KOPT-K1 (cell line): ENCODE results near the gene ATP8B3.
"Not testable (repeated sequence)": the region's sequence is repeated elsewhere in the genome, so short reads cannot be mapped to it uniquely, and the experiment has no call there.

Experiments used
- H3K27ac ChIP-seq: fragments of 200-600 bp; sonication (generic); 2 replicates; pipeline ENCODE4 v1.5.1; 2016; ENCODE audit warnings: antibody characterized with exemption, mild to moderate bottlenecking, low read depth, low read length; ENCODE audit not compliant: poor library complexity, severe bottlenecking
- H3K36me3 ChIP-seq: fragments of 200-600 bp; sonication (generic); 2 replicates; pipeline ENCODE4 v1.5.1; 2017; ENCODE audit warnings: antibody characterized with exemption, mild to moderate bottlenecking, low read length, moderate library complexity; ENCODE audit not compliant: insufficient read depth
- H3K9me3 ChIP-seq: fragments of 200-600 bp; sonication (generic); 2 replicates; pipeline ENCODE4 v1.5.1; 2017; ENCODE audit warnings: antibody characterized with exemption, low read length, mild to moderate bottlenecking; ENCODE audit not compliant: insufficient read depth, poor library complexity, severe bottlenecking

The ATP8B3 gene

DNA sequence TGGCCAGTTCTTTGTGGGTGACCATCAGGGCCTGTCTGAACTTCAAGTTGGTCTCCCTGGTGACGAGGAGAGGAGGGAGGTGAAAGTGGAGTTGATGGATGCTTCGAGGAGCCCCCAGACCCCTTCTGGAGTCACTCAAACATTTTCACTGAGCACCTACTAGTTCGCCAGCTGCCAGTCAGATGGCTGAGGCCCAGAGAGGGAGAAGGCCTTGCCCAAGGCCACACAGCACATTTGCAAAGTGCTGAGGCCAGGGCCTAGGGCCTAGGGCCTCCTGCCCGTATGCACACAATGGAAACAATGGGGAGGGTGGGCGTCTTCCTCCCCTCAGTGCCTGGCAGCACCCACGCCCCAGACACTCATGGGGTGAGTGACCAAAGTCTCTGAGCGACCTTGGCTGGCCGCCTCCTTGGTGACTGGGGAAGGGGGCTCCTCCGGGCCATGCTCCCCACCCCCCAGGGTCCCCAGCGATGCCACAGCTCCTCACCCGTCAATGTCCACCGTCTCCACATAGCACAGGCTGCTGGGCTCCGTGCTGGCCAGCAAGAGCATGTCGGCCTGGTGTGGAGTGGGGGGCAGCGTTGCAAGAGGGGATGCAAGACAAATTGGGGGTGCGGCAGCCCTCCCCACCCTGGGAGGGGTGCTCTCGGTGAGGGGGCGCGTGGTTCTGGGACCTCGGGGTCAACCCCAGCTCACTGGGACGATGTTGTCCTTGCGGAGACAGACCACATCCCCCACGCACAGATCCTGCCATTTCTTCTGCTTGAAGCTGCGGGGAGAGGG is 6.5 kb downstream of the ATP8B3 start:
- H3K27ac ChIP-seq = no peak overlapping the region
- no peaks in the 10 kb centered on the region for H3K9me3 ChIP-seq
- H3K36me3 ChIP-seq = peaks cover 59% of the 10 kb centered on the region

DNA sequence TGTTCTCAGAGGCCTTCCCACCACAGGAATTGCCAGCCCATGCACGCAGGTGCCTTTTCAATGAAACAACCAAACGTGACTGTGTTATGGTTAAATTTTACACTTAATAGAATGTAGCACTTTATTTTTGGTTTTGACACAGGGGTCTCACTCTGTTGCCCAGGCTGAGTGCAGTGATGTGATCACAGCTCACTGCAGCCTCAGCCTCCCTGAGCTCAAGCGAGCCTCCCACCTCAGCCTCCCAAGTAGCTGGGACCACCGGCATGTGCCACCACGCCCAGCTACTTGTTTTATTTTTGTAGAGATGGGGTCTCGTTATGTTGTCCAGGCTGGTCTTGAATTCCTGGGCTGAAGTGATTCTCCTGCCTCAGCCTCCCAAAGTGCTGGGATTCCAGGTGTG is 7.2 kb downstream of the ATP8B3 start:
- Histone ChIP-seq H3K36me3 (peaks cover 66% of the 10 kb centered on the region), H3K27ac (no peak overlapping the region), H3K9me3 (no peaks in the 10 kb centered on the region)

DNA sequence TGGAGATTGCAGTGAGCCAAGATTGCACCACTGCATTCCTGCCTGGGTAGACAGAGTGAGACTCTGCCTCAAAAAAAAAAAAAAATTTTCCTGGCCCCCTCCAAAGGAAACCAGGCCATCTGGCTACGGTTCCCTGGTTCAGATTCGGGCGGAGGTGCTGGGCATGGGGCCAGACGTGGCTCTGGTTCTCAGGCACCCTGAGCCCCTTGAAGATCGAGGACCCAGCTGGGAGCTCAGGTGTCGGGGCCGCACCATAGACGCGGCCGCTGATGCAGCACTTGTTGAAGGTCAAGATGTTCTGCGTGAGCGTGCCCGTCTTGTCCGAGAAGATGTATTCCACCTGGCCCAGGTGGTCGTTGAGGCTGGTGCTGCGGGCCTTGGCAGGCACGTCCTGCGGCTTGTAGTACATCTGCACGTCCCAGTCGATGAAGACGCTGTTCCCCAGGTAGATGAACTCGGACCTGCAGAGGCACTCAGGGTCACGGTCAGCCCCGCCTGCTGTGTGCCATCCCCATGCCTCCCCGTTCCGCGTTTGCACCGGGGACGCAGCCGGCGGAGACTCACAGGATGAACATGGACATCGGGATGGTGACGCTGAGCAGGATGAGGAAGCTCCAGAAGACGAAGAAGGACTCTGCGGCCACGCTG is 12.3 kb downstream of the ATP8B3 start:
- Histone ChIP-seq H3K9me3 (no peaks in the 10 kb centered on the region), H3K27ac (no peak overlapping the region), H3K36me3 (peaks cover 41% of the 10 kb centered on the region)

DNA sequence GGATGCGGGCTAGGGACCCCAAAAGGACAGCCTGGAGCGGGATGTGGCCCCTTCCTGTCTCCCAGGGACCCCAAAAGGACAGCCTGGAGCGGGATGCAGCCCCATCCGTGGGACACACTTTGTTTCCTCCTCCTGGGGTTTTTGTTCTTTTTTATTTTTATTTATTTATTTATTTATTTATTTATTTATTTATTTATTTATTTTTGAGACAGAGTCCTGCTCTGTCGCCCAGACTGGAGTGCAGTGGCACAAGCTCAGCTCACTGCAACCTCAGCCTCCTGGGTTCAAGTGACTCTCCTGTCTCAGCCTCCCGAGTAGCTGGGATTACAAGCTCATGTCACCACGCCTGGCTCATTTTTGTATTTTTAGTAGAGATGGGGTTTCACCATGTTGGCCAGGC is 14.8 kb downstream of the ATP8B3 start:
- H3K9me3 ChIP-seq, H3K27ac ChIP-seq: not testable (repeated sequence)
- H3K36me3 ChIP-seq = peaks cover 20% of the 10 kb centered on the region; the same call in 1 of the 2 replicates

DNA sequence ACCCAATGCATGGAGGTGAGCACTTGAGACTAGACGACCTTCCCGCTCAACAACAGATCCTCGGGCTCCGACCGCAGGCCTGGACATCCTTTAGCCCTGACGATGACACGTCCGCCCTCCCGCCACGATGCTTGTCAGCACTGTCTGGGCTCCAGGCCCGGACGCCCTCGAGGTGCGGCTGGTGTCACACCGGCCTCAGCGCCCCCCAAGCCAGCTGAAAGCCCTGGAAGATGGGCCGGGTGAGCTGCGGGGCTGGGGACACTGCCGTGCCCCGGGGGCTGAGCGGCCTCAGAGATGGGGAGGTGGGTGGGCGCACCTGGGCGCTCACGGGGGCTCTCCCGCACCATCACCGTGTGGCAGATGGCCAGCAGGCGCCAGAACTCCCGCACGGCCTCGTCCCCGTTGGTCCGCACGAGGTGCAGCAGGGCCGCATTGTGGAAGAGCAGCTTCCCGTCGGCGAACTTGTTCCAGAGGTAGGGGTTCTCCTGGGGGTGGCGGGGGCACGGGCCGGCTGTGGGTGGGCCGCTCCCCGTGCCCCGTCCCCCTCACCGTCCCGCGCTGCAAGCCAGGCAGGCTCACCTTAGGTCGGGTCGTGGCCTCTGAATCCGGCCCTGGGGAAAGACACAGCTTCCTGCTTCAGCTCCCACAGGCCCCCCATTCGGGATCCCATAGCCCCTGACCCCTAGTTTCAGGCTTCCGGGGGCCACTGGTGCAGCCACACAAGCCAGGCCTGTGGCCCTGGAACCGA is 15.5 kb downstream of the ATP8B3 start:
- Histone ChIP-seq H3K27ac (no peak overlapping the region), H3K9me3 (no peaks in the 10 kb centered on the region), H3K36me3 (peaks cover 20% of the 10 kb centered on the region; the same call in 1 of the 2 replicates)

DNA sequence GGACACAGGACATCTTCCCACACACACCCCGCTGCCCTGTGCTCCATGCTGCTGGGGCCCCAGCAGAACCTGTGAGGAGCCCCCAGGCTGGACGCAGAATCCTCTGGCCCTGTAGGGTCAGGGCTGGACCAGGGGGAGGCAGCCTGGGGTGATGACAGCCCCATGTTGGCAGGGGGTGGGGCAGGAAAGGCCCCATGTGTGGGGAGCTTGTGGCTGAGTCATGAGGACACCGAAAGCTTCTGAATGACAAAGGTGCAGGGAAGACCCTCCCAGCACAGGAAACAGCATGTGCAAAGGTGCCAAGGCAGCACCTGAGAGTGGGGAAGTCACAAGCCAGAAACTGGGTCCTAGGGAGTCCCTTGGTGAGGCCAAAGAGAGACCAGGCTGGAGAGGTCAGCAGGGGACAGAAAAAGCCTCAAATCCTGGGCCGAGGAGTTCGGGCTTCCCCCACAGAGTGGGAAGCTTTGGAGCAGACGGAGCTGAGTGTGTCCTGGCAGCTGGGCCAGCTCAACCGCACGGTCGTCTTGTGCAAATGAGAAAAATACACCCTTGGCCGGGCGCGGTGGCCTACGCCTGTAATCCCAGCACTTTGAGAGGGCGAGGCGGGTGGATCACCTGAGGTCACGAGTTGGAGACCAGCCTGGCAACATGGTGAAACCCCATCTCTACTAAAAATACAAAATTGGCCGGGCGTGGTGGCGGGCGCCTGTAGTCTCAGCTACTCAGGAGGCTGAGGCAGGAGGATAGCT is 17.5 kb downstream of the ATP8B3 start:
- Histone ChIP-seq H3K9me3 (no peaks in the 10 kb centered on the region), H3K36me3 (peaks cover 10% of the 10 kb centered on the region; the same call in 1 of the 2 replicates), H3K27ac (no peak overlapping the region)

DNA sequence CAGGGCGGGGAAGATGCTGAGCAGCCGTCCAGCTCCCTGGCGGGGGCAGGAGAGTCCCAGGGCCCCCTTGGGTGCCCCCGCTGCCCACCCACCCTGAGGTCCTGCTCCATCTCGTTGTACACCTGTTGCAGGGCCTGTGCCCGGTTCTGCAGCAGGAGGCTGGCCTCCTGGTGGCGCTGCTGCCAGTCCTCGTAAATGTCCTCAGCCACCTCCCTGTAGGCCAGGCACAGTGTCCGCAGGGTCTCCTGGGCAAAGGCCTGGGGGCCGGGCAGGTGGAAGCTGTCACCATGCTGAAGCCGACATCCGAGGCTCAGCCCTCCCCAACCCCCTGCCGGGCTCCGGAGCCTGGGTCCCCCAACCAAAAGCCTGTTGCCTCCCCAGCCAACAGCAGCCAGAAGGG is 20.2 kb downstream of the ATP8B3 start:
- Histone ChIP-seq H3K36me3 (no peaks in the 10 kb centered on the region), H3K9me3 (no peaks in the 10 kb centered on the region), H3K27ac (no peak overlapping the region)

DNA sequence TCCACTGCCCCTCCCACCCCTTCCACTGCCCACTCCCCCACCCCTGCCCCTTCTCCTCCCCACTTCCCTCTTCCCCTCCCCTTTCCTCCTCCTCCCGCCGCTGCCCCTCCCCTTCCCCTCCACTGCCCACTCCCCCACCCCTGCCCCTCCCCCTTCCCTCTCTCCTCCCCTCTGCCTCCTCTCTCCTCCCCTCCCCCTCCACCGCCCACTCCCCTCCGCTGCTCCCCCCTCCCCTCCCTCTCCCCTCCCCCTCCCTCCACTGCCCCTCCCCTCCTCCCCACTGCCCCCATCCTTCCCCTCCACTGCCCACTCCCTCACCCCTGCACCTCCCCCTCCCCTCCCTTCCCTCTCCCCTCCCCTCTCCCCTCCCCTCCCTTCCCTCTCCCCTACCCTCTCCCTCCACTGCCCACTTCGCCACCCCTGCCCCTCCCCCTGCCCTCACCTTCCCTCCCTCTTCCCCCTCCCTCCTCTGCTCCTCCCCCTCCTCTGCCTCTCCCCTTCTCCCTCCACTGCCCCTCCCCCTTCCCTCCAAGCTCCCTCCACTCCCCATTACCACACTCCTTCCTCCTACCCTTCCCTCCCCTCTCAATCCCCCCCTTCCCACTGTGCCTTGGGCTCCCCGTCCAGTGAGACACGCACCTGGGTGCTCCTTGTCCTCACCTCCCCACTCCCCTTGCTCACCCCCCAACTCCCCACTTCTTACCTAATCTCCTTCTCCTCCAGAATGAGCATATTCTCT is 21.9 kb downstream of the ATP8B3 start:
- Histone ChIP-seq H3K9me3 (no peaks in the 10 kb centered on the region), H3K27ac (no peak overlapping the region), H3K36me3 (no peaks in the 10 kb centered on the region)

DNA sequence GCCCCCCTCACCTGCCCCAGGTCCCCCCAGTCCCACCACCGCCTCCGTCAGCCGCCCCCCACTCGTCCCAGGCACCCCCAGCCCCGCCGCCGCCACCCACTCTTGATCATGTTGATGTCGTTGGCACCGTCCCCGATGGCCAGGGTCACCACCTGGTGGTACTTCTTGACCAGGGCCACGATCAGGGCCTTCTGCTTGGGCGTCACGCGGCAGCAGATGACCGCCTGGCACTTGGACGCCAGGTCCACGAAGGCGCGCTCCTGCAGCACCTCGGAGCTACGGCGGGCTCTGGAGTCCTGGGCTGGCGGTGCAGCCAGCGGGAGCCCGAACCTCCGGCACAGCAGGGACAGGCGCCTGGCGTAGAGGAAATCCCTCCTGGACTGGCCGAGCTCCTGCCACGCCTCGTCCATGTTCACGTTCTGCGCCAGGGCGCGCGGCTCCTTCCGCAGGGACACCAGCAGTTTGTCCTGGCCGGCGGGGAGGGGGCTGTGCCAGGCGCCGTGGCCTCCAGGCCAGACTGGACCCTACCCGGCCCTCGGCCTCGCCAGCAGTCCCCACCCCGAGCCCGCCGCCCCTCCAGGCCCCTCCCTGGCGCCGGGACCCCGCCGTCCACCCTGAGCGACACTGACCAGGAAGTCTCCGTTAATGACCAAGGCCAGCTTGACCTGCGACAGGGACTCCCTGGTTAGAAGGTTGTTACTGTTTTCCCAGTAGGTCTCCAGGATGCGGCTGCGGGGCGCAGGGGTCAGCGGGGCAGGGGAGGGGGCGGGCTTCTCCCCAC is 22.6 kb downstream of the ATP8B3 start:
- H3K36me3 ChIP-seq = no peaks in the 10 kb centered on the region
- no peak overlapping the region for H3K27ac ChIP-seq
- no peaks in the 10 kb centered on the region for H3K9me3 ChIP-seq

DNA sequence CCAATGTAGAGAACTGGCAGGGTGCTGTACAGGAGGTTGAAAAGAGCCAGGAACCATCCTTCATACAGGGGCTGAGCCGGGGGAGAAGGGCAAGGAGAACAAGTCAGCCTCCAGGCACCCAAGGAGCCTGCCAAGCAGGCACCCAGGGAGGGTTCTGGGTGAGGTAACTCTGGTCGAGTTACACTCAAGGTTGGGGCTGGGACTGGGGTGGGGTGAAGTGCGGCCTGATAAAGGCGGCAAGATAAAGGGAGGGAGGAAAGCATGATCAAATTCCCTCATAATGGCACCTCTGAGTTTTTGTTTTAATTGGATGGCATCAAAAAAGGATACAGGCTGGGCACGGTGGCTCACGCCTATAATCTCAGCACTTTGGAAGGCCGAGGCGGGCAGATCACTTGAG is 25.0 kb downstream of the ATP8B3 start:
- H3K27ac ChIP-seq = no peak overlapping the region
- H3K9me3 ChIP-seq = peaks cover 2% of the 10 kb centered on the region
- no peaks in the 10 kb centered on the region for H3K36me3 ChIP-seq

DNA sequence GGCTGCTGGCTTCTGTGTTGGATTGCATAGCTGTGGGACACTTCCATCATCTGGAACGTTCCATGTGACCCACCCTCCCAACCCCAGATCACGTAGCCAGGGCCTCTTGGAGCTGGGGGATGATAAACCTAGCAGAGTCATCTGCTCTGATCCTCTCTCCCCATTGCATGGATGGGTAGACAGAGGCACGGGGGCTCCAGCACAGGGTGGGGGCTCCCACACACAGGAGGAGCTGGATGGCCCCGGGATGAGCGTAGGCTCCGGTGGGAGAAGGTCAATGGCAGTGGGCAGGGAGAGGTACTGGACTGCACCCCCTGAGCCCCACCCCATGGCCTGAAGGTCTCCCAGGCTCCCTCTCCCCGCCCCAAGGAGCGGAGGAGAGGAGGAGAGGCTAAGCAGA is 25.4 kb downstream of the ATP8B3 start:
- Histone ChIP-seq H3K9me3 (peaks cover 7% of the 10 kb centered on the region), H3K36me3 (no peaks in the 10 kb centered on the region), H3K27ac (no peak overlapping the region)

DNA sequence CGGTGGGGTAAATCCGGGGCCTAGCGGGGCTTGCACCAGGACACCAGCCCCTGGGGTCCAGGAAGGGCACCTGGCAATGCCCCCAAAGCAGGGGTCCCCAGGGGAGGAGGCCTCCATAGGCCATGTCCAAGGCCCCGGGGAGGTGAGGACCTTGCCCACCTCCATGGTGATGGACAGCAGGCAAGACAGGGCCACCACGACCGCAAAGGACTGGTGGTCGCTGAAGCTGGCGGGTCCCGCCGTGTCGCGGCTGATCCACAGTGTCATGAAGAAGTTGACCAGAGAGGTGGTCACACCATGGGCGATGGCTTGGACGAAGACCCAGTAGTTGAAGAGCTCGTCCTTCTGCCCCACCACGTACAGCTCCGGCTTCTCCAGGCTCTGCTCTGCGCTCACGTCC is 26.8 kb downstream of the ATP8B3 start:
- H3K27ac ChIP-seq = no peak overlapping the region
- peaks cover 9% of the 10 kb centered on the region for H3K9me3 ChIP-seq
- H3K36me3 ChIP-seq = no peaks in the 10 kb centered on the region

DNA sequence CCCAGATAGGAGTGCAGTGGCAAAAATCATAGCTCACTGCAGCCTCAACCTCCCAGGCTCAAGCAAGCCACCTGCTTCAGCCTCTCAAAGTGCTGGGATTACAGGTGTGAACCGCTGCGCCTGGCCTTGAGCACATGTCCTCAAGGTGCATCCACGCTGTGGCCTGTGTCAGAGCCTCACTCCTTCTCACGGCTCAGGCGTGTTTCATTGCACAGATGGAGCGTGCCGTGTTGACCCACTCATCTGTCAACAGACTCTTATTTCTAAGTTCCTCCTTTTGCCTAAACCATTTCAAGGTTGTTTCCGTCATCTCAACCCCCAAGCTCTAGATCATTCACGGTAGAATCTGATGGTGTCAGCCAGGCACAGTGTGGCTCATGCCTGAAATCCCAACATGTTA is 28.2 kb downstream of the ATP8B3 start:
- Histone ChIP-seq H3K9me3 (peaks cover 9% of the 10 kb centered on the region), H3K36me3 (no peaks in the 10 kb centered on the region), H3K27ac (no peak overlapping the region)

DNA sequence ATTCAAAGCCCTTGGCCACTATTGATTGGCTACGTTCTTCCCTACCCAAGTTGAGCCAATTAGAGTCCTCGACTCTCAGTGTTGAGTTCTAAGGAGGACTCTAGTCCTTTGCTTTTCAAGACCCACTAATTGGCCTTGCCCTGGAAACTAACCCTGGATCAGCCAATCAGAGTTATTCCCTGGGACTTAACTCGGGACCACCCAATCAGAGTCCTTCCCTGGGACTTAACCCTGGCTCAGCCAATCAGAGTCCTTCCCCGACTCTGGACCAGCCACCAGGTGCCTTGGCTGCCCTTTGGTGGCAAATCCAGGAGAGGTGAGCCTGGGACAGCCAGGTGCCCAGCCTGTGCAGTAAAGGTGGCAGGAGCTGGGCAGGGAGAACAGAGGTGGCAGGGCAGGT is 28.7 kb downstream of the ATP8B3 start:
- Histone ChIP-seq H3K27ac (no peak overlapping the region), H3K9me3 (peaks cover 9% of the 10 kb centered on the region)

More for the DNA sequence above, 28.7 kb downstream of the ATP8B3 start:
- no peaks in the 10 kb centered on the region for H3K36me3 ChIP-seq
